GM23248 (cell line): ENCODE results near the gene TAF4.

Source experiments
- EZH2 ChIP-seq: fragments of 200-600 bp; sonication (generic); IDR thresholded peaks from 2 replicates; pipeline ENCODE4 v1.6.1; 2018; ENCODE audit warnings: antibody characterized with exemption, mild to moderate bottlenecking; ENCODE audit not compliant: insufficient read depth, poor library complexity, severe bottlenecking
- EZH2phosphoT487 ChIP-seq: fragments of 200-600 bp; sonication (generic); IDR thresholded peaks from 2 replicates; pipeline ENCODE4 v1.6.1; 2018; ENCODE audit warnings: antibody characterized with exemption, moderate library complexity, mild to moderate bottlenecking, low read depth; ENCODE audit not compliant: insufficient read depth

DNA sequence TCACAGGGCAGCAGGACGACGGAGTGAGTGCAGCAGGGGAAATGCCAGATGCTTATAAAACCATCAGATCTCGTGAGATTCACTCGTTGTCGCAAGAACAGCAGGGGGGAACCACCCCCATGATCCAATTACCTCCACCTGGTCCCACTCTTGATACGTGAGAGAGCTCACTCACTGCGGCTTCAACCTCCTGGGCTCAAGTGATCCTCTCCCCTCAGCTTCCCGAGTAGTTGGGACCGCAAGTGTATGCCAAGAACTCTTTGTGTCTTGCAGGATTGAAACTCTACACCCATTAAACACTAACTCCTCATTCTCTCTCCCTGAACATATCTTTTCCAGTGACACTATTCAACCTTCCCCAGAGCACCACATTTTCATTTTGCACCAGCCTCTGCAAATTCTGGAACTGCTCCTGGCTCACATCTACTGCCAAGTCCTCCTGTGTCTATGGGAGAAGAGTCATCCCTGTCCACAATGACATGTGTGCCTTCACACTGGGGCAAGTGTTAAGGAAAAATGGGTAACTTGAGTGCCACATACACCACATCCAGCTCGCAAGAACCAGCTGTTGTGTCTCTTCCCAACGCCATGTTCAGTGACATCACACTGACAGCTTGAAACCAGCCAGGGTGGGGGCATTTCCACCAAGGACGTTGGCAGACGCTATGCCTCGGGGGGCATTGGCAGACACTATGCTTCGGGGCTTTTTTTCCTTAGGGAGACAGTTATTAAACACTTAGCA, 14.7 kb upstream of the TAF4 start:
- TF ChIP-seq EZH2phosphoT487 = no peak
- no peak for TF ChIP-seq EZH2
